ENCODE results near the gene PCGF2.

Gene PCGF2

GRCh38 chr17:38751144-38751807 is 3.1 kb upstream of the PCGF2 start:
- DNase-seq (ENCODE audit: low read depth in 2 of 2) = no peak

GRCh38 chr17:38750312-38751121 is 2.4 kb upstream of the PCGF2 start:
- DNase-seq (ENCODE audit: low read depth in 2 of 2) = no peak

GRCh38 chr17:38750044-38750311 is 1.8 kb upstream of the PCGF2 start:
- no peak for DNase-seq (ENCODE audit: low read depth in 2 of 2)

- DNase-seq (ENCODE audit: low read depth in 2 of 2) = no peak
Measured at GRCh38 chr17:38749223-38750043, 1.3 kb upstream of the PCGF2 start.

GRCh38 chr17:38748892-38749222 is 721 bp upstream of the PCGF2 start:
- no peak for DNase-seq (ENCODE audit: low read depth in 2 of 2)

- no peak for DNase-seq (ENCODE audit: low read depth in 2 of 2)
Measured at GRCh38 chr17:38747463-38748148, 530 bp downstream of the PCGF2 start.

GRCh38 chr17:38746849-38747462 is 1.2 kb downstream of the PCGF2 start:
- no peak for DNase-seq (ENCODE audit: low read depth in 2 of 2)

GRCh38 chr17:38746004-38746848 is 1.9 kb downstream of the PCGF2 start:
- no peak for DNase-seq (ENCODE audit: low read depth in 2 of 2)

- DNase-seq (ENCODE audit: low read depth in 2 of 2) = no peak
Measured at GRCh38 chr17:38745545-38745944, 2.6 kb downstream of the PCGF2 start.

GRCh38 chr17:38743556-38744171 is 4.5 kb downstream of the PCGF2 start:
- no peak for DNase-seq (ENCODE audit: low read depth in 2 of 2)

GRCh38 chr17:38742411-38743308 is 5.5 kb downstream of the PCGF2 start:
- DNase-seq (ENCODE audit: low read depth in 2 of 2) = peak; percentile 85

- DNase-seq (ENCODE audit: low read depth in 2 of 2) = no peak
Measured at GRCh38 chr17:38741921-38742410, 6.2 kb downstream of the PCGF2 start.

GRCh38 chr17:38741461-38741860 is 6.7 kb downstream of the PCGF2 start:
- DNase-seq (ENCODE audit: low read depth in 2 of 2) = no peak

- no peak for DNase-seq (ENCODE audit: low read depth in 2 of 2)
Measured at GRCh38 chr17:38740806-38741205, 7.3 kb downstream of the PCGF2 start.

GRCh38 chr17:38740044-38740443 is 8.1 kb downstream of the PCGF2 start:
- no peak for DNase-seq (ENCODE audit: low read depth in 2 of 2)

GRCh38 chr17:38739305-38739704 is 8.8 kb downstream of the PCGF2 start:
- DNase-seq (ENCODE audit: low read depth in 2 of 2) = no peak

- DNase-seq (ENCODE audit: low read depth in 2 of 2) = no peak
Measured at GRCh38 chr17:38738686-38739085, 9.4 kb downstream of the PCGF2 start.

GRCh38 chr17:38738007-38738662 is 10.0 kb downstream of the PCGF2 start:
- DNase-seq (ENCODE audit: low read depth in 2 of 2) = no peak

Measured in fibroblast of skin of left quadriceps (primary cell).